GM21619 (cell line): ENCODE results near the gene GRIA1.

Experiments
- ATAC-seq: cut with Tn5 transposase; IDR thresholded peaks from one replicate; pipeline ENCODE4 v1.9.1; 2021; ENCODE audit not compliant: unreplicated experiment

GRIA1 gene

DNA sequence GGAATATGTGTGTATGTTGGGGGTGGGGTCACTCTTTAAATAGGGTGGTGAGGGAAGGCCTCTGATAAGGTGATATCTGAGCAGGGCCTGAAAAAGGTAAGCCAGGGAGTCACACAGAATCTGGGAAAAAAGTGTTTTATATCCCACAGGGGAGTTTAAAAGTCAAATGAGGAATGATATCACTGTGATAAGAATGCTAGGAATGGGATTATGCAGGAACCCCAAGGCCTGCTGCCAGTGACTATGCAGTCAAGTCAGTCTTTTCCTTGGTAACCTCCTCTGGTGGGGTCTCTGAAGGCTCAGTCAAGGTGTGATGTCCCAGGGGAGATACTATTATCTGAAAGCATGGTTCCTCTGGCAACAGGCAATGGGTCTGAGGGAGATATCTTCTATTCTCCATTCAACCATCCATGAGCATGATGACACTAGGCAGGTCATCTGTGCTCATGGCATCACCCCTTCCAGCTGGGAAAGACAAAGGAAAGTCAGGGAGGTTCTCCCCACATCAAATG lies 53.5 kb downstream of the GRIA1 start:
- no peak for ATAC-seq

- ATAC-seq = no peak
These were observed 54.2 kb downstream of the GRIA1 start for GRCh38 chr5:153544706-153545105.

- ATAC-seq = no peak
These were observed 56.1 kb downstream of the GRIA1 start for GRCh38 chr5:153546566-153546965.

GRCh38 chr5:153551537-153552079 lies 61.1 kb downstream of the GRIA1 start:
- ATAC-seq = no peak

- no peak for ATAC-seq
These were observed 62.4 kb downstream of the GRIA1 start for GRCh38 chr5:153552886-153553285.

- ATAC-seq = no peak
These were observed 65.1 kb downstream of the GRIA1 start for GRCh38 chr5:153555420-153556114.

- no peak for ATAC-seq
These were observed 68.5 kb downstream of the GRIA1 start for GRCh38 chr5:153558957-153559356.

- ATAC-seq = no peak
These were observed 69.5 kb downstream of the GRIA1 start for GRCh38 chr5:153559926-153560325.

DNA sequence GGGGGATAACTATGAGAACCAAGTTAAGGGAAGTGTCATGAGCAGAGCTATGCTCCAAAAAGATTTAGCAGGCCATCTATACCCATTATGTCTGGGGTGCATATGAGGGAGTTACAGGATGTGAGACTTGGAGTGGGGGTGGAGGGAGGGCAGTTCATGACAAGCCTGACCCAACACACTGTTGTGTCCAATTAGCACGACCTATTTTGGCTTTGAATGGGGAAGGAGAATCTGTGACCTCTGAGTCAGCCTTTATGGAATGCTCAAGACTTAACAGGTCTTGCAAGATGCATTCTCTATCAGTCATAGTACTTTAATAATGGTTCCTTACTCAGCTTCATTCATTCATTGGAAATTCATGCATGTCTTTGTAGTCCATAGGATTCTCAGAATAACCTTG lies 71.7 kb downstream of the GRIA1 start:
- ATAC-seq = no peak

- ATAC-seq = no peak
These were observed 75.4 kb downstream of the GRIA1 start for GRCh38 chr5:153565822-153566221.

DNA sequence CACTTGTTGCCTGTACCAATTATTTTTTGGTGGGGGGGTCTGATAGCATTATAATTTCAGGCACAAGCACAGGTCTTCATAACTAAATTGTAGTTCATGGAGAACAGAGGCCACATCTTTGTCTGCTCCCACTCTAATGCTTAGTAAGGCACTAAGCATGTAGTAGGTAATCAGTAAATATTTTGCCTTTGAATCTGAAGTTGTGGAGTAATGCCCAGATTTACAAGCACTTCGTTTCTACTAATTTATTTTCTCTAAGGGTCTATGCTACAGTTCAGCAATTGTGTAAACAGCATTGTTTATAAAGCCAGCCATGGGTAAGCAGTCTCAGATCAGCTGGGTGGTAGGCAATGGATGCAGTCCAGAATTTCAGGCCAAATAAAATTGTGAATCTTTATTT lies 78.6 kb downstream of the GRIA1 start:
- no peak for ATAC-seq

GRCh38 chr5:153571162-153571561 lies 80.7 kb downstream of the GRIA1 start:
- no peak for ATAC-seq

GRCh38 chr5:153572411-153573145 lies 82.1 kb downstream of the GRIA1 start:
- ATAC-seq = no peak

- ATAC-seq = no peak
These were observed 83.0 kb downstream of the GRIA1 start for GRCh38 chr5:153573326-153574033.

GRCh38 chr5:153584126-153584959 lies 93.9 kb downstream of the GRIA1 start:
- ATAC-seq = no peak

DNA sequence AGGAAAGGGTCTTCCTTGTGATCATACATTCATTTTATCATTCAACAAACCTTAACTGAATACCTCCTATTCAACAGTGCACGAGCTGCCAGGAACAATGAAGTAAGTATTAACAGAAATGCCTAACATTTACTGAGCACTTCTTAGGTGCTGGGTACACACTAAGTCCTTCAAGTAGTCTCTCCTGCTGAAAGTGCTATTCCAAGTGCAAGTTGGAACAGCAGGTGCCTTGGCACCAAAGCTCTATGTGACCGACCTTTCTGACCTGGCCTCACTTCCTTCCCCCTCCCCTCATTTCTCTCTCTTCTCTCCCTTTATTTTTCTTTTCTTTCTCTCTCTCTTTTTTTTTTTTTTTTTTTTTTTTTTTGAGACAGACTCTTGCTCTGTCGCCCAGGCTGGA lies 94.5 kb downstream of the GRIA1 start:
- ATAC-seq = no peak

DNA sequence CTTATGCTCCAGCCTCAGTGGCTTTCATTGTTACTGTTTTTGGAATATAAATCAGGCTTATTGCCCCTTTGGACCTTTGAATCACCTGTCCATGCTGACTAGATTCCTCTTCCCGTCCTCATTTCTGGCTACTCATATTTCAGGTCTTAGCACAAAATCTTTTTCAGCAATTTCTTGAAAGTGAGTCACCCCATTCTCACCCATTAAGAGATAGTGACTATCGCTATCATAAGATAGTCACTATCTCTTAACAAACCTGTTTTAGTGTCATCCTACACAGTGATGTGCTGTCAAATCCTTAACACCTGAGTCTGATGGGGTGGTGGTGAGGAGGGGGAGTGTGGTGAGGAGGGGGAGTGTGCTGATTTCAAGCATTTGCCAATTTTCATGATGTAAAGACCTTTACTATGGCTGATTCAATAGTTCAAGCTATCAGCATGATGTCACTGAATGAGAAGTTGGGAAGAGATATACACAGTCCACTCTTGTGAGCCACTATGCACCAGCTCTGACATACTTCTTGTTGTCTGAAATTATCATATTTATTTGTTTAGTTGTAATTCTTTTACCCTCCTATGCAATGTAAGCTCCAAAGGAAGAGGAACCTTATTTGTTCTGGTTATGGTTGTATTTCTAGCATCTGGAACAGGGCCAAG lies 95.3 kb downstream of the GRIA1 start:
- ATAC-seq = no peak

GRCh38 chr5:153592081-153592480 lies 101.6 kb downstream of the GRIA1 start:
- no peak for ATAC-seq

DNA sequence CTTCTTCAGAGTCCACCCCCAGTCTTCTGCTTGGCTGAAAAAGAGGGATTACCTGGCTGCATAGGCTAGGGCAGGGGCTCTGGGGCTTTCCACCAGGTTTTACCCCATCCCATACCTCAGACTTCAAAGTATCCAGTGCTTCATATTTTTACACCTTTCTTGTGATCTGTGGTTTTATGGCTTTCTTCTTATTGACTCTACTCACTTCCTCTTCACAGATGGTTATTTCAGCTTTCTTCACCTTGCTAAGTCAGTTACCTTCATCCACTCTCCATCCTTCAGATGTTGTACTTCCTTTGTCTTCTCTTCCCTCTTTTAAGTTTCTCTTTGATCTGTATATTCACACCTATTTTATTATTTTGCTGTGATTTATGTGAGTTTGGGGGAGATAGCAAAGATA lies 104.3 kb downstream of the GRIA1 start:
- ATAC-seq = no peak

GRCh38 chr5:153598099-153598498 lies 107.6 kb downstream of the GRIA1 start:
- ATAC-seq = peak; percentile 62
